AG10803 (cell line): ENCODE data around the gene PIGH.

Experiments
- DNase-seq: peaks from one replicate; pipeline ENCODE4 v3.0.0; 2010; ENCODE audit warnings: low read depth
- H3K4me3 ChIP-seq: 2 replicates; pipeline ENCODE4 v1.5.1; 2011; ENCODE audit warnings: mild to moderate bottlenecking, low read length, control low read depth
- TF ChIP-seq, protein P1 (sequence below): conservative IDR thresholded peaks from 2 replicates; pipeline ENCODE4 v1.5.1; 2011; ENCODE audit warnings: mild to moderate bottlenecking, low read length, control low read depth, inconsistent platforms

Gene PIGH

DNA sequence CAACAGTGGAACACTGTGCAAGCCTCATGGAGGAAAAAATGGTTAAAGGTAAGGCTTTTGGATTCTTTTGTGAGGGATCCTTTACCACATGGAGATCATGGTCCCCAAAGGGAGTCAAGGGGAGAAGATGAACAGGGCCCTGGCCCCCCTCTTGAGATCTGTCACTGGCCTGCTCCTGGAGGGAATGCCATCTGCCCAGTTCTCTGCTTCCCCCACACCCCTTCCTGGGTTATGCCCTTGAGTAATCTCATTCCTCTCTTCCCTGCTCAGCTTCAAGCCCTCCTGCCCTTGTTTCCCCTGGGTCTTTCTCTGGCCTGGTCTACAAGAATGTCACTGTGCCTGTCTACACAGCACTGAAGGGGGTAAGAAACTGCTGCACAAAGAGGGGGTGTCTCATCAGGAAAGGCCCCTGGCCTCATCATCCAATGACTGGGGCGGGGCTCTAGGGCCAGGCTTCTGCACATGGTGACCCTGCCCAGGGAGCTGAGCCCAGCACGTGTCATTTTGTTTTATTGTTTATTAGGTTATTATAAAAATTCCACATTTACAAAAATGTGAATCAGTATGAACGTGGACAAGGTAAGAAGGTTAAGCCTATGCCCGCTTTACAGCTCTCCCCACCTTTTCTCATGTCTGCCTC is 30.3 kb downstream of the PIGH start:
- no peak for DNase-seq
- H3K4me3 ChIP-seq: no peak overlapping the region
- TF ChIP-seq, protein P1, sequence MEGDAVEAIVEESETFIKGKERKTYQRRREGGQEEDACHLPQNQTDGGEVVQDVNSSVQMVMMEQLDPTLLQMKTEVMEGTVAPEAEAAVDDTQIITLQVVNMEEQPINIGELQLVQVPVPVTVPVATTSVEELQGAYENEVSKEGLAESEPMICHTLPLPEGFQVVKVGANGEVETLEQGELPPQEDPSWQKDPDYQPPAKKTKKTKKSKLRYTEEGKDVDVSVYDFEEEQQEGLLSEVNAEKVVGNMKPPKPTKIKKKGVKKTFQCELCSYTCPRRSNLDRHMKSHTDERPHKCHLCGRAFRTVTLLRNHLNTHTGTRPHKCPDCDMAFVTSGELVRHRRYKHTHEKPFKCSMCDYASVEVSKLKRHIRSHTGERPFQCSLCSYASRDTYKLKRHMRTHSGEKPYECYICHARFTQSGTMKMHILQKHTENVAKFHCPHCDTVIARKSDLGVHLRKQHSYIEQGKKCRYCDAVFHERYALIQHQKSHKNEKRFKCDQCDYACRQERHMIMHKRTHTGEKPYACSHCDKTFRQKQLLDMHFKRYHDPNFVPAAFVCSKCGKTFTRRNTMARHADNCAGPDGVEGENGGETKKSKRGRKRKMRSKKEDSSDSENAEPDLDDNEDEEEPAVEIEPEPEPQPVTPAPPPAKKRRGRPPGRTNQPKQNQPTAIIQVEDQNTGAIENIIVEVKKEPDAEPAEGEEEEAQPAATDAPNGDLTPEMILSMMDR: no peak

DNA sequence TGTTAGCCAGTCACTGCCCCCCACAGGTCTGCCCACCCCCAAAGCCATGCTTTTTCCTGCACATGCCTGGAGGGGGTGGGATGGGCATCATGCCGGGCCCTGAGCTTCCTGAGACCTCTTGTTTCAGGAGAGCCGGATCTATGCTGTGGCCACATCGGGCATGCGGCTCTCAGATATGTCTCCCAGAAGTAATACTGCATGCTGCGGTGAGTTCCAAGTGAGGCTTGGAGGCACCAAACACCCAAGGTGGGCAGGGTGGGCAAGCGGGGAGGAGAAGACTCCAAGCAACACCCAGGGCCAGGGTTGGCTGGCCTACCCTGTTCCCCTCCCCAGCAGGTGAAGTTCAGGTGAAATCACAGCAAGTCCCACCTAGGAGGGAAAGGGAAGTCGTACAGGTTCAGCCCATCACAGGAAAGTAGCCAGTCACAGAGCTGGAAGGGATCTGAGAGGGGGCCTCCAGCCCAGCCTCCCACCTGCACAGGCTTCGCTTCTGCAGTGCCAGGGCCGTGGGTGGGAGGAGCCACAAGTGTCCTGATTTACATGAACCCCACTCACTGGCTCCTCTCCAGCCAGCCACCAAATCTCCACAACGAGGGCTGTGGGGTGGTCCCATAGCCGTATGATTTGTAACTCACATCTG is 30.9 kb downstream of the PIGH start:
- no peak for DNase-seq
- TF ChIP-seq, protein P1: no peak
- no peak overlapping the region for H3K4me3 ChIP-seq

DNA sequence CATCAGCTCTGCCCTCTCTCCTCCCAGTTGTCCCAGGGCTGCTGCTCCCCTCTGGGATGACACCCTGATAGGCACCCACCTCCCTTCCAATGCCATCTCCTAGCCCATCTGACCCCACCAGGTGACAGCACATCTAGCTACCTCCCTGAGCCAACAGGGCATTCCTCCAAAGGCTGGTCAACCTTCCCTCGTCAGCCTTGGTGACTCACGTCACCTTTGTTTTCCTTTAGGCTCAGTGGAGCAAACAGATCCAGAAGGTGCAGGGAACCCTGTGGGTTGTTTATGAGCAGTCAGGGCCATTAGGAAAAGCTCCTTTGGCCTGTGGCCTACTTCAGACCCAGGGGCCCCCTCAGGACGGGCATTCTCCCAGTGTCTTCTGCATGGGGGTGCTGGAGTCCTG is 32.4 kb downstream of the PIGH start:
- H3K4me3 ChIP-seq: no peak overlapping the region
- TF ChIP-seq, protein P1: no peak
- DNase-seq: no peak

DNA sequence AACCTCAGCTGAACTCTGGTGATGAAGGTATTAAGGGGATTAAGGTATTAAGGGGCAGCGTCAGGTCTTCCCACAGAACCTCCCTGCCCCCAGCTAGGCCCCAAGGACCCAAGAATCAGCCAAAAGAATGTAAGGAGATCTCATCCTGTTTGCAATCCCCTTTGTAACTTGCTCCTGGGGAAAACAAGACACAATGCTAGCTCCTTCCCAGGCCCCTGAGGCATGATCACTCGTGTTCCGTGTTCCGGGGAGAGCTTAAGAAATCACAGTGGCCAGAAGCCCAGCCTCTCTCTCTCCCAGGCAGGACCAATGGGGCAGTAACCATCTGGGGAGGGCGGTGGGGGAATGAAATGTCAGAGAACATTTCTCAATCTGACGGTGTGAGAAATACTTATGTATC is 33.2 kb downstream of the PIGH start:
- DNase-seq: peak; percentile 29
- H3K4me3 ChIP-seq: no peak overlapping the region

DNA sequence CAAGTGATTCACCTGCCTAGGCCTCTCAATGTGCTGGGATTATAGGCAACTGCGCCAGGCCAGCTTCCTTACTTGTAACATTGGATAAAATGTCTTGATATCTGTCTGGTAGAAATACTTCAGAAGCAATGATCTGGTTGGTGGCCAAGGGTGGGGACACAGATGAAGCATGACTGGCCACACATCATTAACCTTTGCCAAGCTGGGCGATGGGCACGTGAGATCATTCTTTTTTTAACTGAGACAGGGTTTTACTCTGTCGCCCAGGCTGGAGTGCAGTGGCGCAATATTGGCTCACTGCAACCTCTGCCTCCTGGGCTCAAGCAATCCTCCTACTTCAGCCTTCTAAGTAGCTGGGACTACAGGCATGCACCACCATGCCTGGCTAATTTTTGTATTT is 35.8 kb downstream of the PIGH start:
- DNase-seq: no peak
- TF ChIP-seq, protein P1: no peak
- H3K4me3 ChIP-seq: no peak overlapping the region

More for the DNA sequence above, 33.2 kb downstream of the PIGH start:
- TF ChIP-seq, protein P1: no peak

DNA sequence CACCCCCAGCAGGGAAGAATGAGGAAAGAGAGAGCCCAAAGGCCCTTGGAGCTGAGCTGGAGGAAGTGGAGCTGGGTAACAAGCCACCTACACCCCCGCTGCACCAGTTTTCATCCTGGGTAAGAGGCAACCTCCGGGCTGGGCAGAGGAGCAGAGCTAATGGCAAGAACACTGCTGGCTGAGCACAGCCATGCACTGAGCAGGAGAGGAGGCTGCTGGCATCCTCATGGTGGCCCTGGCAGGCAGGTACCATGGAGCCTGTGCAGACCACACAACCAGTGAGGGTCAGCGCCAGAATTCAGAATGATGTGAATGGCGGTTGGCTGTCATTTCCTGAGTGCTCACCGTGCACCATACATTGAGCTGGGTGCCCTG is 37.3 kb downstream of the PIGH start:
- no peak for DNase-seq
- TF ChIP-seq, protein P1: no peak
- H3K4me3 ChIP-seq: no peak overlapping the region
